Measurements from ENCODE around the gene NOL9.

- no peak; the same call in 1 of the 2 replicates for TF ChIP-seq POLR2AphosphoS5 (IDR thresholded peaks at IDR 0.05; ENCODE audit: low read depth)
- no peak for TF ChIP-seq CTCF (IDR thresholded peaks at IDR 0.05; ENCODE audit: insufficient read depth, low read length)
Measured at GRCh38 chr1:6600410-6601048, 46.2 kb upstream of the NOL9 start.
